Ecto neural progenitor cell (in vitro differentiated cells): Measurements from ENCODE around the gene SPINT1.

Experiments used
- DNase-seq: peaks from one replicate; pipeline ENCODE4 v3.0.0-alpha.2; 2018; ENCODE audit warnings: low spot score

SPINT1 gene

DNA sequence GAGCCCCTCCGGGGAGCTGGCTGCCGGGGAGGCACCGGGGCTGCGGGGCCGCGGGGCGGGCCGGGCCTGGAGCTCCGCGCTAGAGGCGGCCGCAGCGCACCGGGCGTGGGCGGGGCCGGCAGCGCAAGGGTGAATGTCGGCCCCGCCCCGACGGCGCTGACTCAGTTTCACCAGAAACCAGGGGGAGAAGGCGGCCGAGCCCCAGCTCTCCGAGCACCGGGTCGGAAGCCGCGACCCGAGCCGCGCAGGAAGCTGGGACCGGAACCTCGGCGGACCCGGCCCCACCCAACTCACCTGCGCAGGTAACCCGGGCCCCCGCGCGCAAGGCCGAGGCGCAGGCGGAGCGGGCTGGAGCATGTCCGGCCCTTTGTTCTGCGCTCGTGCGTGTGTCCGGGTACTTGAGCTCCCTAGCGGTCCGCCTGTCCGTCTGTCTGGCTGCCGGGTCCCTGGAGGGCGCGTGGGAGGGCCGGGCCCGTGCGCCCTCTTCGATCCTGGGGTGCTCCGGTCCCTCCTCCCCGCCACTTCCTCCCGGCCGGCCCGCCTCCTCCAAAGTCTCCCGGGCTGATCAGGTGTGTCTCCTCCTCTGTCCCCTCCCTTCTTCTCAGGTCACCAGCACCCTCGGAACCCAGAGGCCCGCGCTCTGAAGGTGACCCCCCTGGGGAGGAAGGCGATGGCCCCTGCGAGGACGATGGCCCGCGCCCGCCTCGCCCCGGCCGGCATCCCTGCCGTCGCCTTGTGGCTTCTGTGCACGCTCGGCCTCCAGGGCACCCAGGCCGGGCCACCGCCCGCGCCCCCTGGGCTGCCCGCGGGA, at the start of gene SPINT1:
SPINT1 (plus strand) TSS at position 164 of the 811 bp plus-strand sequence; CDS start at position 671, 507 bp downstream.
- no peak for DNase-seq

DNA sequence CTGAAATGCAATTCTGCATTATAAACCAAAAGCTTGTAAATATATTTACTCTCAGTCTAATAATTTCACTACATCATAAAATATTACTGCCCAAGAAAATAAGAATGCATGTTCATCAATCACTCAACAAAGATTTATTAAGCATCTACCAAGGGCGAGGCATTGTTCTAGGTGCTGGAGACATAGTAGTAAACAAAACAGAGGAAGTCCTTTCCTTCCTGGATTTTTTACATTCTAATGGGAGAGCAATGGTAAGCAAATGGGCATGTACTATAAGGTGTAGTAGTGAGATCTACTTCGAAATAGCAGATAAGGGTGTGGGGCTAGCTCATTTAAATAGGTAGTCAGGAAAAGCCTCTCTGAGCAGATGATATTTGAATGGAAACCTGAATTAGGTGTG, 47.8 kb upstream of the SPINT1 start:
- DNase-seq, result no peak

- no peak for DNase-seq
Observed at GRCh38 chr15:40796512-40796911, 47.3 kb upstream of the SPINT1 start.

DNA sequence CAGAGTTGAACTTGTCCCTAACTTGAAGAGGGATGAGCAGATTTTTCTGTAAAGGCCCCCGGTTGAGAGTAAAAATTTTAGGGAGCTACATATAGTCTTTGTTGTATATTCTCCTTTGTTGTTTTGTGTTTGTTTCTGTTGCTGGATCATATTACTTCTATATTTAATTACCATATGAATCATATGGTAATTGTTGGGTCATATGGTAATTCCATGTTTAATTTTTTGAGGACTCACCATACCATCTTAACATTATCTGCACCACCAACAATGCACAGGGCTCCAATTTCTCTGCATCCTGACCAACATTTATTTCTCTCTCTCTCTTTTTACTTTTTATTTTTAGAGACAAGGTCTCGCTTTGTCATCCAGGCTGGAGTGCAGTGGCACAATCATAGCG, 44.3 kb upstream of the SPINT1 start:
- DNase-seq, result no peak

DNA sequence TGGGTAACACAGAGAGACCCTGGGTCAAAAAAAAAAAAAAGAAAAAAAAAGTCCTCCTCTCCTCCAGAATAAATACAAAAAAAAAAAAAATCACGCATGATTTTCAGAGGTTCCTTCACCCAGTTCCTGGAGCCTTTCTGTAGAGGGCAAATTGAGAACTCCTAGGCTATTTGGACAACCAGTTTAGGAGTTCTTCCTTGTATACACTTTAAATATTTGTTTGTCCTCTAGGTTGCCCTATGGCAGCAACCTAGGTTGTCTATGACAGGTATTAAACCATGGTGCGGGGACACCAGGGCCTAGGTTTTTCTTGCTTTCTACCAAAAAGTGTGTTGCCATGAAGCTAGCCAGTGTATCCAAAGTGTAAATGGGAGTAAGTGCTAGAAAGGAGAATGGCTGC, 40.8 kb upstream of the SPINT1 start:
- DNase-seq, result no peak

DNA sequence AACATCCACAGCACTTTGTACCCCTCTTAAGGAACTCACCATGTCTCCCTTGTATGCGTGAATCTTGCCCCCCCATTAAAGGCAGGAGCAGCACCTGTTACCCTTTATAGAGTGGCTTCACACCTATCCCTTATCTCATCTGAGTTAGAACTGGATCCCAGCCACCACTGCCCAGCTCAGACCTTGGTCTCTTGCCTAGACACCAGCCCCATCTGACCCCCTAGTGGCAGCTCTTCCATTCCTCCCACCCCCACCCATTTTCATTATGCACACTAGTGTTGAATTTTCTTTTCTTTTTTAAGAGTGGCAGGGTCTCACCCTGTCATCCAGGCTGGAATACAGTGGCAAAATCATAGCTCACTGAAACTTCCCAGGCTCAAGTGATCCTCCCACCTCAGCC, 40.2 kb upstream of the SPINT1 start:
- DNase-seq, result no peak

- DNase-seq, result no peak
Observed at GRCh38 chr15:40806672-40807027, 37.2 kb upstream of the SPINT1 start.

DNA sequence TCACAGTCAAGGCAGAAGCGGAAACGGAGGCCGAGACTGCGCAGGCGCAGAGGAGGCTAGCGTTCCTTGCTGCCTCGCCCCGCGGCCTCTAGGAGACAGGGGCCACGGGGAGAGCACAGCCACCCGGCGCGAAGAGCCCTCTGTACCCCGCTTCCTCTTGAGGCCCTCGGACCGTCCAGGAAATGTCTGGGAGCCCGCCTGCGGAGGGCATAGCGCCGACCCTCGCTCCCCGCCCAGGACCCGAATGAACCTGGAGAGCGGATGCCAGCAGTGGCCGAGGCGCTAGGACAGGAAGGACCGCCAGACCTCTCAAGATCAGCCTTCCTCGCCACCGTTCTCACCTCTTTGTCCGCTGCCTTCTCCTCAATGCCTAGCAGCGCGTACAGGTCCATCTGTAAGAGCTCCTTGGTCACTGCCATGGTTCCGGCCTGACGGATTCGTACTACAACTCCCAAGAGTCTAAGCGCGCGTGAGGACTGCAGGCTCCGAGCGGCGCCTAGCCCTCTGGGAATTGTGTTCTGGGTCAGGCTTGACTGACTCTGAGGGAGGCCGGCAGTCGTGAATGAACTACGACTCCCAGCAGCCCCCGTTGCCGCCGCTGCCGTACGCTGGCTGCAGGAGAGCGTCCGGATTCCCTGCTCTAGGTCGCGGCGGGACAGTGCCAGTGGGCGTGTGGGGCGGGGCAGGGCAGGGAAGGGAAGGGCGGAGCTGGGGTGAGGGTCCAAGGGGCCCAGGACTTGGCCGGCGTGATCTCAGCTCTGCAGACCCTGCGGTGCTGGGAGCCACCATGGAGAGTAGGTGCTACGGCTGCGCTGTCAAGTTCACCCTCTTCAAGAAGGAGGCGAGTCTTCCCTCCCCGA, 36.6 kb upstream of the SPINT1 start, which contains the start of the genes DNAJC17 and ZFYVE19:
DNAJC17 (minus strand) TSS at position 446 of the 860 bp plus-strand sequence; CDS start at position 419, 27 bp downstream.
ZFYVE19 (plus strand) TSS at position 62 of the 860 bp plus-strand sequence; CDS start at position 563, 501 bp downstream.
- DNase-seq, result peak; percentile 97

DNA sequence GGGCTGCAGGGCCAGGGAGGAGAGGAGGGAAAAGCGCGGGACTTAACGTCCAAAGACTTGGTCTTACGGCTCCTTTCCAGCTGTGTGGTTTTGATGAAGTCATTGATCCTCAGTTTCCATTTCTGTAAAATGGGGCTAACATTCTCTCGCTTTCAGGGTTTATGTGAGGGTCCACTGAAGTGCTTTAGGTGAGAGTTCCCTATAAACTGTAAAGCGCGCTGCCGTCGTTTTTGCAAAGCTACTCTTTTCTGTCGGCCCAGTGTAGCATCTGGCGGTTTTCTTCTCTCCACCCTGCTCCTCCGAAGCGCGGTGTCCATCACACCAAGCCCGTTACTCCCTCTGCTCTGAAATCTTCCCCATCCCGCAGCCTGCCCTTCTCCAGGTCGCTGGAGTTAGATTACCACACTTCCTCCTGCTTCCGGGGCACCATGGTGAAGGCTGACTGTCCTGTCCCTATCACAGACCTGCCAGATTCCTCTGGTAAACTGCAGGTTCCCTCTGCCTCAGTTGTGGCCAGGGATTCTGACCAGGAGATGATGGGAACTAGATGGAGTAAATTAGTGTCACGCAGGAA, 35.9 kb upstream of the SPINT1 start:
- DNase-seq, result no peak

DNA sequence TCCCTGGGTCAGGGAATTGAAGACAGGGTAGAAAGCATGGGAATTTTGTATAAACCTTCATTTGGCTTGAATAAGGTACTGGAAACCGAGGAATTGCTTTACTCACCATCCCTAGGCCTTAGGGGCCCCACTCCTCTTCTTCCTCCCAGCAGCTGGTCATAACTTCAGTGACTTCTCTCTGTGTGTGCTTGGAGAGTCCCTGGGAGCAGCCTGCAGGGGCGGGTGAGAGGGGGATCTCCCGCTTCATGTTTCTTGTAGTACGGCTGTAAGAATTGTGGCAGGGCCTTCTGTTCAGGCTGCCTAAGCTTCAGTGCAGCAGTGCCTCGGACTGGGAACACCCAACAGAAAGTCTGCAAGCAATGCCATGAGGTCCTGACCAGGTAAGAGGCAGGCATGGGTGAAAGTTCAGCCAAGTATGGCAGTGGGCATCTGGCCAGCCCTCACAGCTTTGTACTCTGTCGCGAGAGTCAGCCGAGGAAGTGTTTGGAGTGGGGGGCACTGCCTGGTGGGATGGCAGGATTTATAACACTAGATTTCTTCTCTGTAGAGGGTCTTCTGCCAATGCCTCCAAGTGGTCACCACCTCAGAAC, 34.9 kb upstream of the SPINT1 start:
- no peak for DNase-seq

DNA sequence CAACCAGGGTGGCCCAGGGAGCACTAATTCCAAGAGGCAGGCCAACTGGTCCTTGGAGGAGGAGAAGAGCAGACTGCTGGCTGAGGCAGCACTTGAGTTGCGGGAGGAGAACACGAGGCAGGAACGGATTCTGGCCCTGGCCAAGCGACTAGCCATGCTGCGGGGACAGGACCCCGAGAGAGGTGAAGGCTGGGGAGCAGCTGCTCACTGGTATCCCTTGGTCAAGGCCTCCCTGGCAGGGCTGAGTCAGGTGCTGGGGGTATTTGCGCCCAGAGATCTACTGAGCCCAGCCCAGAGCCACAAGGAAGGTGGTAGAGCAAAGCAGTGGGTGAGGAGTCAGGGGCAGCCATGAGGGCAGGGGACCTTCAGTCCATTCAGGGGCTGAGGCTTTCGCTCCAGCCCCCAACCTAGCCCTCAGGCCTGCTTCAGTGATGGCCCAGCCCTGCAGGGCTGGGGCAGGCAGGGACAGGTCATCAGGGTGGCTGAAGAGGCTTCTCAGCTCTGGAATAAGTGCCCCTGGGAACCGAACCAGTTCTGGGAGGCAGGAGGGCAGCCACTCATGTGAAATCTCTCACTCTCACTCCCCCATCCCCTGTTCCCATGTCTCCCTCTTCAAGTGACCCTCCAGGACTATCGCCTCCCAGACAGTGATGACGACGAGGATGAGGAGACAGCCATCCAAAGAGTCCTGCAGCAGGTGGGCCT, 31.0 kb upstream of the SPINT1 start:
- no peak for DNase-seq

DNA sequence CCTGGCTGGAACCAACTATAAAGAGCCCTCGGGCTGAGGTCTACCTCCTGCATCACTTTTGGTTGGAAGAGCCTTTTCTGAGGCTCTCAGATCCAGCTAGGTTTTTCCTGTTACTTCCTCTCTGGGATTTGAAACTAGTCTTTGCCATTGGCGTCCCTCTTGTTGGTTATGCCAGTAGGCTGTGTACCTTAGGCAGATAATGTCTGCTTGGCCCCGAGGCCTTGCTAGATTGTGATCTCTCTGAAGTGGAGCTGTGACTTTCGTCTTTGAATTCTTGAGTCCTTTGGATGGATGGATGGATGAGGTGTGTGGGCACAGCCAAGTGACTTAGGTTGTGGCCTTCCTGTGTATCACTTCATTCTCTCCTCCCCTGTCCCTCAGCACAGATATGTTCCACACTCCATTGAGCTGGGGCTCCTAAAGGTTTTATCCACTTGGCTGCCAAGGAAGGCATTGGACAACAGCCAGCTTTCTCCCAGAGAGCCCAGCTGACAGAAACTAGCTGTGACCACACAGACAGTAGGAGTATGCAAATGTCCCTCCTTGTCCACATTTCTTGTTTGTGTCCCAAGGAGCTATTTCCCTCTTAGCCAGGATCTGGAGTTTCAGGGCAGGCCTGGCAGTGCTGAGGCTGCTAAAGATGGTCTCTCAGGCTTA, 28.7 kb upstream of the SPINT1 start:
- no peak for DNase-seq

GRCh38 chr15:40819048-40819447, 24.8 kb upstream of the SPINT1 start:
- no peak for DNase-seq

DNA sequence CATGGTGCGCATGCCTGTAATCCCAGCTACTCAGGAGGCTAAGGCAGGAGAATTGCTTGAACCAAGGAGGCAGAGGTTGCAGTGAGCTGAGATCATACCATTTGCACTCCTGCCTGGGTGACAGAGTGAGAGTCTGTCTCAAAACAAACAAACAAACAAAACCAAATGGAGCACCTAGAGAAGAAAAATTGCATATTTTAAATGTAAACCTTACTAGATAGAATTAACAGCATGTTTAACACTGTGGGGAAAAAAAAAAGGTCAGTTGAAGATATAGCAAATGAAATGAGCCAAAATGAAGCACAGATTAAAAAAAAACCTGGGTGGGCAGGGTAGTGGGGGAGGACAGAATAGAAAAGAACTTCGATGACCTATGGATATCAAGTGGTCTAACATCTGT, 22.7 kb upstream of the SPINT1 start:
- DNase-seq, result no peak

- no peak for DNase-seq
Observed at GRCh38 chr15:40823572-40824343, 20.1 kb upstream of the SPINT1 start.

DNA sequence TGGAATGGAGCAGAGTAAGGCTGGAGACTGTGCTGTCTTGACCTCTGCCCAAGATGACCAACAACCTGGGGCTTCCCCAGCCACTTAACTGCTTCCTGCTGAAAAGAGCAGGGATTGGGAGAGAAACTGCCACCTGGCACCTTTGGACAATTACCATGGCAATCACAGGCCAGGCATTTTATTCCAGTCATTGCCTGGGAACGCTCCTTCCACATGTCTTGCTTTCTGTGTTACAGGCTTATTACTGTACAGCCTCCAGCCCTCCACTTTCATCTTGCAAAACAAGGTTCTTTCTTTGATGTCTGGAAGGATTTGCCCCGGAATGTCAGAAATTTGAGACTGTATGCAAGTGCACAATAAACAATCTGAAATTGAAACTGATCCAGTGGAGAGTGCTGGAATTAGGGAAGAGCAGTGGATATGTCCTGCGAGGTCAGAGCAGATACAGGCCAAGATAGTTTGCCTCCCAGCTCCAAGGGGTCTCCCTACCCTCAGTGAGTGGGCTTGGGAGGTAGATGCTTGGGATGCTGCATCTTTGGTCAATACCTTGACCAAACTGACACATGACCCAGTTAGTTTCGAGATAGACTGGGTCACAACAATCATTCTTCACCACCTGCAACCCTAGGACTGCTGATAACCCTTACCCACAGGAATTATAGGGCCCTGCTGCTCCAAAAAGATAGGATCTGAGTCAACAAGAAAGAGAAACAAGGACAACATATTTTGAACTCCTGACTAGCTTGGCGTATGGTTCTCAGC, 18.0 kb upstream of the SPINT1 start:
- DNase-seq, result no peak

DNA sequence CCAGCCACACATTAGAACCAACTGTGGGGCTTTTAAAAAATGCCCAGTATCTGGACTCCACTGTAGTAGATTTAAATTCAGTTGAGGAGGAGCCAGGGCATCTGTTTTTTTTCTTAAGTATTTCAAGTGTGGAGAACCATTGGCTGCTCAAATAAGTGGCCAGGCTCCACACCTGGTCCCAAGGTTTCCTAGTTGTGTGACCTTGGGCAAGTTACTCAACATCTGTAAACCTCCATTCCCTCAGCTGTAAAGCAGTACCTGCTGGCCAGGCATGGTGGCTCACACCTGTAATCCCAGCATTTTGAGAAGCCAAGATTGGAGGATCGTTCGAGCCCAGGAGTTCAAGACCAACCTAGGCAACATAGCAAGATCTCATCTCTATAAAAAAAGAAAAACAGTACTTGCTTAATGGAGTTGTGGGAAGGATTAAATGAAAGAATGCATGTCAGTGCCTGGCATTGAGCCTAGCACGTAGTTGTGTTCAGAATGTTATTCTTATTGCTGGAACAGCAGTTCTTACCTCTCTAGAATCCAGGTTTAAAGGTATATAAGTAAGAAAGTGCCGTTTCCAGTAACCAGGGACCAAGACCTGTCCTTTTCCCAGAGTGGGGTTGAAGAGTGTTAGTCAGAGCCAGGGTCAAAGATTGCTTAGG, 17.3 kb upstream of the SPINT1 start:
- no peak for DNase-seq

DNA sequence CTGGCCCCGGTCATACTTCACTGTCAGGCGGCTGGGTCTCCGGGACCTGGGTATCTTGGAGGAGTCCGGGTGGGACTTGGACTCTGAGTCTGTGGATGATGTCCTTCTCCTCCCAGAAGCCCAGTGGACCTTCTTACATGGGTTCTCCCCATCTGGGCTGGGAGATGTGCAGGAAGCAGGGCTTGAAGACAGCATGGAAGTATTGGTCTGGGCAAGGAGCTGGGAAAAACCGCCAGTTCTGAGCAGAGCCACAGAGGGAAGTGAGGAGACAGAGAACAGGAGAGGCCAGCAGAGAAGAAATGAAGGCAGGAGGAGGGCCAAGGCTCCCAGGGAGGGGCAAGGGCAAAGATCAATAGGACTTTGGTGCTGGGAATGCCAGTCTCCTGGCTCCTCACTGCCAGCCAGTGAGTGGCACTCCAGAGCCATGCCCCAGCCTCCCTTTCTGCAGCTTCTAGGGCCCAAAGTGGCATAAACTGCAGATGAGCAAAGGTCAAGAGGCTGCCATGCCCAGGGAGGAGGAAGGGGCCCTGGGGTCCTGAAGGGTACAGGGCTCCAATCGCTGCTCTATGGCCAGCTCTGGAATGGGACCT, 15.3 kb upstream of the SPINT1 start, which contains the start of gene PPP1R14D:
PPP1R14D (minus strand) TSS at position 262 of the 590 bp plus-strand sequence; CDS start at position 195, 67 bp downstream.
- no peak for DNase-seq
